Stomach (tissue), 9 donors: ENCODE measurements around the gene PIERCE2. TPM values are rescaled to one million over a fixed set of nuclear protein-coding genes. Genes with fewer than 3 reads are reported as not detected.

Experiments used
- DNase-seq, 2 donors: peaks; one replicate each; pipeline versions ENCODE4 v3.0.0 to v3.0.0-alpha.2; 2013 to 2019
- H3K27ac ChIP-seq, 5 donors: fragments of 200-600 bp in 4 of 5; sonication (generic) in 4 of 5; one replicate each; pipeline ENCODE4 v1.5.1; 2013 to 2019; ENCODE audit warnings: mild to moderate bottlenecking in 1 of 5, moderate library complexity in 1 of 5
- H3K27me3 ChIP-seq, 3 donors: fragments of 200-600 bp; sonication (generic); one replicate each; pipeline ENCODE4 v1.5.1; 2017 to 2019; ENCODE audit warnings: mixed run types in 1 of 3
- H3K36me3 ChIP-seq, 4 donors: fragments of 200-600 bp; sonication (generic); 1 replicate in 3 of 4; 2 replicates in 1 of 4; pipeline ENCODE4 v1.5.1; 2016 to 2019
- H3K4me1 ChIP-seq, 4 donors: fragments of 200-600 bp; sonication (generic); one replicate each; pipeline ENCODE4 v1.5.1; 2016 to 2019
- H3K4me3 ChIP-seq, 4 donors: fragments of 200-600 bp; sonication (generic) in 3 of 4; one replicate each; pipeline ENCODE4 v1.5.1; 2016 to 2019; ENCODE audit warnings: mild to moderate bottlenecking in 1 of 4
- H3K9me3 ChIP-seq, 4 donors: fragments of 200-600 bp; sonication (generic); one replicate each; pipeline ENCODE4 v1.5.1; 2016 to 2019
- CTCF ChIP-seq, 7 experiments: fragments of 450-650 bp in 4 of 7; fragments of 200-600 bp in 3 of 7; sonication (generic) in 3 of 7; IDR thresholded peaks; one replicate each; pipeline ENCODE4 v1.5.1; 2016 to 2019; ENCODE audit warnings: antibody characterized with exemption in 7 of 7, control low read depth in 2 of 7, mild to moderate bottlenecking in 1 of 7
- EP300 ChIP-seq: sonication (generic); formaldehyde crosslinking; IDR thresholded peaks from one replicate; pipeline ENCODE4 v1.6.1; 2017; ENCODE audit warnings: antibody characterized with exemption
- POLR2A ChIP-seq, 4 donors: fragments of 450-650 bp; IDR thresholded peaks; one replicate each; pipeline ENCODE4 v1.6.1; 2016; ENCODE audit warnings: antibody characterized with exemption in 4 of 4, control low read depth in 2 of 4, mild to moderate bottlenecking in 1 of 4, moderate library complexity in 1 of 4
- POLR2AphosphoS5 ChIP-seq, 3 donors: sonication (generic); formaldehyde crosslinking; IDR thresholded peaks; one replicate each; pipeline ENCODE4 v1.6.1; 2016; ENCODE audit warnings: antibody characterized with exemption in 3 of 3
- WGBS, 5 donors: extraction: QIAGEN DNeasy Blood & Tissue Kit in 3 of 5; methylation state at CpG; one replicate each; pipeline versions ENCODE4 v1.1.5 to v1.1.7; 2013 to 2018; 5-methylcytosine and 5-hydroxymethylcytosine counted together
- intact Hi-C: fragments of 100-400 bp; cut with DNase I; formaldehyde crosslinking; loops from one replicate; pipeline ENCODE4 v1.15.1; 2023; ENCODE audit warnings: low total_unique reads
- polyA plus RNA-seq, 3 donors: library from polyadenylated mRNA; stranded (reverse); fragments of 200-250 nt; gene quantifications; one replicate each; pipeline ENCODE4 v1.2.3, GENCODE V29; 2013
- total RNA-seq, 5 donors: library from RNA; depleted of rRNA; stranded (reverse); fragments of >200 nt; gene quantifications; one replicate each; pipeline versions ENCODE4 v1.1.0 to v1.2.3, GENCODE V29; 2014 to 2016
- donor health status: healthy with polysubstance abuse.
- donor health status: Bipolar disorder and iron deficiency.
- donor health status: healthy.

The PIERCE2 gene
- total and polyA plus RNA-seq, 8 donors: 1.1 to 15.2 (median 5.5) TPM; not detected in 2

GRCh38 chr15:55461447-55461846 is 53.2 kb downstream of the PIERCE2 start:
- 93 to 96% (median 95%) methylated on average over 4 of the region's 4 CpGs for WGBS, 5 donors
- H3K9me3 ChIP-seq: peaks cover 0 to 8% (median 3%) of the 10 kb centered on the region in 4 donors
- DNase-seq: no peak
- no peak overlapping the region for H3K4me3 ChIP-seq
- no peak overlapping the region for H3K27ac ChIP-seq
- H3K4me1 ChIP-seq: no peaks in the 10 kb centered on the region
- intact Hi-C loops: no loop called here
- peaks cover 0 to 12% (median 3%) of the 10 kb centered on the region in 4 donors for H3K36me3 ChIP-seq
- TF ChIP-seq CTCF (IDR thresholded peaks at IDR 0.05): no peak
- TF ChIP-seq EP300: no peak
- no peak for TF ChIP-seq POLR2AphosphoS5 (IDR thresholded peaks at IDR 0.05)
- TF ChIP-seq POLR2A (IDR thresholded peaks at IDR 0.05): no peak
- H3K27me3 ChIP-seq: no peaks in the 10 kb centered on the region

- no peak for DNase-seq
- Histone ChIP-seq H3K27me3 (no peaks in the 10 kb centered on the region), H3K9me3 (no peaks in the 10 kb centered on the region), H3K27ac (no peak overlapping the region), H3K4me1 (no peaks in the 10 kb centered on the region), H3K36me3 (peaks cover 0 to 12% (median 0%) of the 10 kb centered on the region in 4 donors), H3K4me3 (no peak overlapping the region)
- WGBS, 5 donors: 80 to 92% (median 85%) methylated on average over 2 of the region's 2 CpGs
- TF ChIP-seq CTCF (IDR thresholded peaks at IDR 0.05) (no peak), POLR2A (IDR thresholded peaks at IDR 0.05) (no peak), POLR2AphosphoS5 (IDR thresholded peaks at IDR 0.05) (no peak), EP300 (no peak)
- intact Hi-C loops: no loop called here
Observed at GRCh38 chr15:55468321-55468720, 60.0 kb downstream of the PIERCE2 start.

Other genes starting within 250 kb of the PIERCE2 start
- gene RSL24D1, start 211.6 kb upstream of the PIERCE2 start, total RNA-seq: 100 to 1,000 TPM in 2 of 5 donors, 10 to 100 TPM in 3; 22.2 to 115 (median 39.4) TPM
- 100 to 1,000 TPM in 1 of 3 donors, 10 to 100 TPM in 2; 84.9 to 187 (median 90.2) TPM for gene RSL24D1, start 211.6 kb upstream of the PIERCE2 start, polyA plus RNA-seq
- 10 to 100 TPM in 4 of 5 donors, 1 to 10 TPM in 1; 4.3 to 78.4 (median 56.7) TPM for gene RAB27A, start 118.7 kb upstream of the PIERCE2 start, total RNA-seq
- 100 to 1,000 TPM in 1 of 3 donors, 10 to 100 TPM in 2; 19.0 to 146 (median 59.5) TPM for gene RAB27A, start 118.7 kb upstream of the PIERCE2 start, polyA plus RNA-seq
- gene PIGBOS1, start 89.4 kb upstream of the PIERCE2 start, total RNA-seq: 10 to 100 TPM in 3 of 5 donors, 1 to 10 TPM in 2; 7.0 to 12.7 (median 11.2) TPM
- 10 to 100 TPM; 21.2 to 28.8 (median 23.8) TPM for gene PIGBOS1, start 89.4 kb upstream of the PIERCE2 start, polyA plus RNA-seq
- 10 to 100 TPM in 2 of 5 donors, 1 to 10 TPM in 2, under 1 TPM in 1; 0.58 to 21.2 (median 5.3) TPM for gene PIGB, start 89.3 kb upstream of the PIERCE2 start, total RNA-seq
- 10 to 100 TPM in 1 of 3 donors, 1 to 10 TPM in 2; 6.3 to 12.8 (median 9.2) TPM for gene PIGB, start 89.3 kb upstream of the PIERCE2 start, polyA plus RNA-seq
- gene CCPG1, start 136 bp upstream of the PIERCE2 start, total RNA-seq: 100 to 1,000 TPM in 1 of 5 donors, 10 to 100 TPM in 4; 15.9 to 119 (median 54.6) TPM
- 10 to 100 TPM; 15.1 to 17.3 (median 17.1) TPM for gene CCPG1, start 136 bp upstream of the PIERCE2 start, polyA plus RNA-seq
- gene DNAAF4, start 99.7 kb downstream of the PIERCE2 start, total RNA-seq: 1 to 10 TPM in 2 of 5 donors, not detected in 3; 1.3 to 8.9 TPM
- 1 to 10 TPM; 1.0 to 1.8 (median 1.2) TPM for gene DNAAF4, start 99.7 kb downstream of the PIERCE2 start, polyA plus RNA-seq
- gene PYGO1, start 179.8 kb downstream of the PIERCE2 start, total RNA-seq: 10 to 100 TPM in 2 of 5 donors, 1 to 10 TPM in 2, not detected in 1; 4.1 to 15.2 (median 10.0) TPM
- 1 to 10 TPM in 1 of 3 donors, under 1 TPM in 2; 0.61 to 1.5 (median 0.93) TPM for gene PYGO1, start 179.8 kb downstream of the PIERCE2 start, polyA plus RNA-seq